G401 (cell line): ENCODE results near the gene PHETA1. TPM values are rescaled to one million over a fixed set of nuclear protein-coding genes. Genes with fewer than 3 reads are reported as not detected.
"Not testable (repeated sequence)": the region's sequence is repeated elsewhere in the genome, so short reads cannot be mapped to it uniquely, and the experiment has no call there.

Source experiments
- DNase-seq: peaks from one replicate; pipeline ENCODE4 v3.0.0-alpha.2; 2015; ENCODE audit warnings: low spot score
- in situ Hi-C: cut with HindIII; loops from 2 replicates; pipeline ENCODE4 v1.10.0; 2016; ENCODE audit warnings: low sequenced_read_pairs, mixed read lengths
- total RNA-seq: library from RNA; depleted of rRNA; stranded (reverse); fragments of >200 nt; shearing (Covaris generic); gene quantifications from 2 replicates; pipeline ENCODE4 v1.2.3, GENCODE V29; 2014

Gene PHETA1
- total RNA-seq, 1 experiment from 2014 or later, result 10.3 TPM

- DNase-seq, result no peak
- in situ Hi-C loops, result no loop called here
Measured at GRCh38 chr12:111406474-111407376, 37.8 kb upstream of the PHETA1 start.

GRCh38 chr12:111405859-111406473 lies 37.1 kb upstream of the PHETA1 start, which contains the start of gene SH2B3:
Gene SH2B3, plus strand, starts transcription at chr12:111405923. Its CDS starts 12,223 bp downstream, at chr12:111418146.
- in situ Hi-C loops, result no loop called here
- DNase-seq, result no peak

GRCh38 chr12:111405149-111405858 lies 36.4 kb upstream of the PHETA1 start:
- DNase-seq, result peak; percentile 85
- in situ Hi-C loops, result no loop called here

- in situ Hi-C loops, result no loop called here
- DNase-seq, result peak; percentile 21
Measured at GRCh38 chr12:111404362-111405148, 35.7 kb upstream of the PHETA1 start.

GRCh38 chr12:111402490-111402824 lies 33.6 kb upstream of the PHETA1 start:
- in situ Hi-C loops, DNase-seq: not testable (repeated sequence)

GRCh38 chr12:111401167-111401605 lies 32.3 kb upstream of the PHETA1 start:
- DNase-seq, result no peak
- in situ Hi-C loops, result no loop called here

- DNase-seq, in situ Hi-C loops: not testable (repeated sequence)
Measured at GRCh38 chr12:111399741-111400404, 31.0 kb upstream of the PHETA1 start.

- in situ Hi-C loops, result no loop called here
- no peak for DNase-seq
Measured at GRCh38 chr12:111398530-111398929, 29.6 kb upstream of the PHETA1 start.

GRCh38 chr12:111396726-111397445 lies 28.0 kb upstream of the PHETA1 start:
- peak; percentile 72 for DNase-seq
- in situ Hi-C loops, result no loop called here

- DNase-seq, in situ Hi-C loops: not testable (repeated sequence)
Measured at GRCh38 chr12:111396271-111396670, 27.4 kb upstream of the PHETA1 start.

GRCh38 chr12:111395336-111396187 lies 26.7 kb upstream of the PHETA1 start:
- no peak for DNase-seq
- in situ Hi-C loops, result no loop called here

GRCh38 chr12:111394480-111394879 lies 25.6 kb upstream of the PHETA1 start:
- DNase-seq, result no peak
- in situ Hi-C loops, result no loop called here

GRCh38 chr12:111393700-111394300 lies 24.9 kb upstream of the PHETA1 start:
- in situ Hi-C loops, result no loop called here

GRCh38 chr12:111390910-111391309 lies 22.0 kb upstream of the PHETA1 start:
- in situ Hi-C loops, result no loop called here
- no peak for DNase-seq

More at GRCh38 chr12:111393700-111394300, 24.9 kb upstream of the PHETA1 start:
- no peak for DNase-seq

- in situ Hi-C loops, result no loop called here
- DNase-seq, result no peak
Measured at GRCh38 chr12:111389635-111390034, 20.7 kb upstream of the PHETA1 start.

GRCh38 chr12:111387747-111388323 lies 18.9 kb upstream of the PHETA1 start:
- no peak for DNase-seq
- in situ Hi-C loops, result no loop called here
